HCT116 (cell line): ENCODE measurements around the gene MTHFSD.

ENCODE experiments used
- POLR2A ChIP-seq: IDR thresholded peaks from 2 replicates; pipeline ENCODE4 v1.7.0; 2011; ENCODE audit warnings: borderline replicate concordance; ENCODE audit not compliant: insufficient read depth, insufficient read length; ENCODE audit errors: extremely low read depth
- POLR2AphosphoS5 ChIP-seq: IDR thresholded peaks from 2 replicates; pipeline ENCODE4 v1.6.1; 2011; ENCODE audit warnings: mild to moderate bottlenecking, low read depth, low read length, moderate library complexity
- RAD21 ChIP-seq: IDR thresholded peaks from 2 replicates; pipeline ENCODE4 v1.6.1; 2012; ENCODE audit warnings: low read depth, mild to moderate bottlenecking
- ZNF274 ChIP-seq: fragments of 200-500 bp; sonication (Bioruptor generic); IDR thresholded peaks from 2 replicates; pipeline ENCODE4 v1.6.1; 2014; ENCODE audit warnings: mild to moderate bottlenecking, low read depth, low read length, inconsistent platforms
- TF ChIP-seq, protein P1 (sequence below), 3 experiments: fragments of 200-600 bp in 1 of 3; sonication (generic) in 1 of 3; IDR thresholded peaks in 2 of 3; conservative IDR thresholded peaks in 1 of 3; 2 replicates each; pipeline ENCODE4 v1.5.1; 2012 to 2017; ENCODE audit warnings: low read depth in 2 of 3, low read length in 2 of 3, antibody characterized with exemption in 1 of 3, borderline replicate concordance in 1 of 3, control low read depth in 1 of 3, mild to moderate bottlenecking in 1 of 3, mixed read lengths in 1 of 3, mixed run types in 1 of 3, moderate library complexity in 1 of 3; ENCODE audit not compliant: insufficient read depth in 1 of 3

DNA sequence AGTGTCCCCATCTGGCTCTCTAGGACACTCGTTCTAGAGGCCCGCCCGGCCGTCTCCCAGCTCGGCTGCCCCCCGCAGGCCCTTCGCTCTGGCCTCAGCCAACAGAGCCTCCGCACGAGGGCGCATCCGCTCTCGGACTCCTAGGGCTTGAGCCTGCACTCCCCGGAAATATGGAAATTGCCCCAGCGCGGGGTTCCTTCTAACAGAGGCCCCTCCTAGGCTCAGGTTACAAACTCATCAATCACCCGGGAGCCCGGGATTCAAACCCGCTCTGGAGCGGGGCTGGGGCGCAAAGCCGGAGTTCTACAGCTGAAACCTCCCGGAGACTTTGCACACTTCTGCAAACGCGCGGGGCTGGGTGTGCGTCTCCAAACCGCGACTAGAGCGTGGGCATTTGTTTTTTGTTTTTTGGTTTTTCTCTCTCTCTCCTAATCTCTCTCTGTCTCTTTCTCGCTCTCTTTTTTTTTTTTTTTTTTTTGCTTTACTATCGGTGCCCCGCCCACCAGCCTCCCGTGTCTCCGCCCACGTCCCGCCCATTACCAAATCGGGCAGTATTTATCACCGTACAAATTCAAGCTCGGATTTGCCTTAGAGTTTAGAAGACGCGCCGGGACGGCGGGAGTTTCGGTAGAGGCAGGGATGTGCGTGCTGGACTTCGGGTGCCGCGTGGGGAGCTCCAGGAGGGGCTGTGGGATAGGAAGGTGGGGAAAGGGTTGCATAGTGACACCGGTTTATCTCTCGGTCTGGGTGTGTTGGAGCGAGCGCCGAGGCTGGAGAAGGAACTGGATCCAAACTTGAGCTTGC lies 20.9 kb upstream of the MTHFSD start:
- TF ChIP-seq, protein P1, sequence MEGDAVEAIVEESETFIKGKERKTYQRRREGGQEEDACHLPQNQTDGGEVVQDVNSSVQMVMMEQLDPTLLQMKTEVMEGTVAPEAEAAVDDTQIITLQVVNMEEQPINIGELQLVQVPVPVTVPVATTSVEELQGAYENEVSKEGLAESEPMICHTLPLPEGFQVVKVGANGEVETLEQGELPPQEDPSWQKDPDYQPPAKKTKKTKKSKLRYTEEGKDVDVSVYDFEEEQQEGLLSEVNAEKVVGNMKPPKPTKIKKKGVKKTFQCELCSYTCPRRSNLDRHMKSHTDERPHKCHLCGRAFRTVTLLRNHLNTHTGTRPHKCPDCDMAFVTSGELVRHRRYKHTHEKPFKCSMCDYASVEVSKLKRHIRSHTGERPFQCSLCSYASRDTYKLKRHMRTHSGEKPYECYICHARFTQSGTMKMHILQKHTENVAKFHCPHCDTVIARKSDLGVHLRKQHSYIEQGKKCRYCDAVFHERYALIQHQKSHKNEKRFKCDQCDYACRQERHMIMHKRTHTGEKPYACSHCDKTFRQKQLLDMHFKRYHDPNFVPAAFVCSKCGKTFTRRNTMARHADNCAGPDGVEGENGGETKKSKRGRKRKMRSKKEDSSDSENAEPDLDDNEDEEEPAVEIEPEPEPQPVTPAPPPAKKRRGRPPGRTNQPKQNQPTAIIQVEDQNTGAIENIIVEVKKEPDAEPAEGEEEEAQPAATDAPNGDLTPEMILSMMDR (IDR thresholded peaks at IDR 0.05 in 2 of 3, conservative IDR thresholded peaks at IDR 0.05 in 1 of 3; ENCODE audit: borderline replicate concordance in 1 of 3, insufficient read depth in 1 of 3, low read depth in 2 of 3, low read length in 2 of 3) = peak; percentile 86 to 98 (median 88)
- TF ChIP-seq RAD21 (peak; percentile 95), ZNF274 (no peak), POLR2A (peak; percentile 60), POLR2AphosphoS5 (peak; percentile 92)
